BLaER1 (cell line): ENCODE data around the gene TFF1.

ENCODE experiments used
- H3K27ac ChIP-seq: shearing (Covaris generic); formaldehyde crosslinking; 2 replicates; pipeline ENCODE4 v1.8.1; 2022
- H3K27me3 ChIP-seq: shearing (Covaris generic); formaldehyde crosslinking; 2 replicates; pipeline ENCODE4 v1.8.1; 2022
- H3K36me3 ChIP-seq: shearing (Covaris generic); formaldehyde crosslinking; 2 replicates; pipeline ENCODE4 v1.8.1; 2022
- H3K4me1 ChIP-seq: shearing (Covaris generic); formaldehyde crosslinking; 2 replicates; pipeline ENCODE4 v1.8.1; 2022
- H3K4me2 ChIP-seq: shearing (Covaris generic); formaldehyde crosslinking; 2 replicates; pipeline ENCODE4 v1.8.1; 2022
- H3K4me3 ChIP-seq: shearing (Covaris generic); formaldehyde crosslinking; 2 replicates; pipeline ENCODE4 v1.8.1; 2022
- H3K9ac ChIP-seq: shearing (Covaris generic); formaldehyde crosslinking; 2 replicates; pipeline ENCODE4 v1.8.1; 2022
- H3K9me3 ChIP-seq: shearing (Covaris generic); formaldehyde crosslinking; 2 replicates; pipeline ENCODE4 v1.8.1; 2022
- H4K20me1 ChIP-seq: shearing (Covaris generic); formaldehyde crosslinking; 2 replicates; pipeline ENCODE4 v1.8.1; 2022
- Cebpa-rat ChIP-seq: shearing (Covaris generic); IDR thresholded peaks from 2 replicates; pipeline ENCODE4 v1.8.1; 2022

The TFF1 gene

GRCh38 chr21:42340187-42341050 is 25.9 kb downstream of the TFF1 start:
- no peaks in the 10 kb centered on the region for H3K9me3 ChIP-seq
- no peak overlapping the region for H3K9ac ChIP-seq
- peaks cover 6% of the 10 kb centered on the region for H3K4me1 ChIP-seq
- H3K36me3 ChIP-seq, result no peaks in the 10 kb centered on the region
- H3K27me3 ChIP-seq, result no peaks in the 10 kb centered on the region
- TF ChIP-seq Cebpa-rat, result no peak
- no peak overlapping the region for H3K27ac ChIP-seq
- H3K4me2 ChIP-seq, result no peak overlapping the region
- no peak overlapping the region for H3K4me3 ChIP-seq
- no peaks in the 10 kb centered on the region for H4K20me1 ChIP-seq

- TF ChIP-seq Cebpa-rat, result no peak
- Histone ChIP-seq H3K9me3 (no peaks in the 10 kb centered on the region), H3K27ac (no peak overlapping the region)
These were observed 27.3 kb downstream of the TFF1 start for GRCh38 chr21:42338729-42339715.

GRCh38 chr21:42337830-42338728 is 28.3 kb downstream of the TFF1 start:
- TF ChIP-seq Cebpa-rat, result no peak
- no peak overlapping the region for H3K9ac ChIP-seq
- no peak overlapping the region for H3K27ac ChIP-seq
- H3K4me3 ChIP-seq, result no peak overlapping the region
- H3K27me3 ChIP-seq, result no peaks in the 10 kb centered on the region
- peaks cover 6% of the 10 kb centered on the region for H3K4me1 ChIP-seq
- H3K9me3 ChIP-seq, result no peaks in the 10 kb centered on the region
- no peaks in the 10 kb centered on the region for H3K36me3 ChIP-seq
- H4K20me1 ChIP-seq, result no peaks in the 10 kb centered on the region
- H3K4me2 ChIP-seq, result no peak overlapping the region

More at GRCh38 chr21:42338729-42339715, 27.3 kb downstream of the TFF1 start:
- Histone ChIP-seq H3K27me3 (no peaks in the 10 kb centered on the region), H3K36me3 (no peaks in the 10 kb centered on the region), H4K20me1 (no peaks in the 10 kb centered on the region), H3K4me2 (no peak overlapping the region), H3K4me1 (peaks cover 6% of the 10 kb centered on the region), H3K9ac (no peak overlapping the region), H3K4me3 (no peak overlapping the region)

- no peak overlapping the region for H3K27ac ChIP-seq
- no peak overlapping the region for H3K4me2 ChIP-seq
- no peaks in the 10 kb centered on the region for H4K20me1 ChIP-seq
- H3K4me3 ChIP-seq, result no peak overlapping the region
- no peak for TF ChIP-seq Cebpa-rat
- H3K4me1 ChIP-seq, result peaks cover 6% of the 10 kb centered on the region
- H3K9me3 ChIP-seq, result 0 out of 2 replicates have a peak, but pooled peaks cover 4% of the 10 kb centered on the region
- no peak overlapping the region for H3K9ac ChIP-seq
- H3K27me3 ChIP-seq, result no peaks in the 10 kb centered on the region
- H3K36me3 ChIP-seq, result no peaks in the 10 kb centered on the region
These were observed 29.1 kb downstream of the TFF1 start for GRCh38 chr21:42337276-42337675.

- peaks cover 6% of the 10 kb centered on the region for H3K4me1 ChIP-seq
- no peaks in the 10 kb centered on the region for H3K27me3 ChIP-seq
- no peaks in the 10 kb centered on the region for H4K20me1 ChIP-seq
- no peak overlapping the region for H3K9ac ChIP-seq
- no peaks in the 10 kb centered on the region for H3K36me3 ChIP-seq
- H3K4me2 ChIP-seq, result no peak overlapping the region
- no peak overlapping the region for H3K27ac ChIP-seq
- peaks cover 13% of the 10 kb centered on the region for H3K9me3 ChIP-seq
- TF ChIP-seq Cebpa-rat, result no peak
- no peak overlapping the region for H3K4me3 ChIP-seq
These were observed 30.3 kb downstream of the TFF1 start for GRCh38 chr21:42336054-42336453.

GRCh38 chr21:42332557-42333317 is 33.6 kb downstream of the TFF1 start:
- H3K27me3 ChIP-seq, result no peaks in the 10 kb centered on the region
- no peak overlapping the region for H3K4me2 ChIP-seq
- peaks cover 13% of the 10 kb centered on the region for H3K9me3 ChIP-seq
- H3K9ac ChIP-seq, result no peak overlapping the region
- no peak for TF ChIP-seq Cebpa-rat
- 0 out of 2 replicates have a peak, but pooled peaks cover under 1% of the 10 kb centered on the region for H3K4me1 ChIP-seq
- H3K36me3 ChIP-seq, result no peaks in the 10 kb centered on the region
- H3K4me3 ChIP-seq, result no peak overlapping the region
- no peak overlapping the region for H3K27ac ChIP-seq
- H4K20me1 ChIP-seq, result no peaks in the 10 kb centered on the region

- peaks cover 13% of the 10 kb centered on the region for H3K9me3 ChIP-seq
- H3K9ac ChIP-seq, result no peak overlapping the region
- H3K4me2 ChIP-seq, result no peak overlapping the region
- no peaks in the 10 kb centered on the region for H3K4me1 ChIP-seq
- H3K4me3 ChIP-seq, result no peak overlapping the region
- H3K27me3 ChIP-seq, result no peaks in the 10 kb centered on the region
- no peaks in the 10 kb centered on the region for H4K20me1 ChIP-seq
- no peaks in the 10 kb centered on the region for H3K36me3 ChIP-seq
- TF ChIP-seq Cebpa-rat, result no peak
- H3K27ac ChIP-seq, result no peak overlapping the region
These were observed 34.7 kb downstream of the TFF1 start for GRCh38 chr21:42331660-42332059.

- no peak overlapping the region for H3K4me3 ChIP-seq
- no peak for TF ChIP-seq Cebpa-rat
- H3K36me3 ChIP-seq, result no peaks in the 10 kb centered on the region
- H3K27me3 ChIP-seq, result no peaks in the 10 kb centered on the region
- H3K4me1 ChIP-seq, result no peaks in the 10 kb centered on the region
- H3K4me2 ChIP-seq, result no peak overlapping the region
- no peak overlapping the region for H3K9ac ChIP-seq
- no peaks in the 10 kb centered on the region for H4K20me1 ChIP-seq
- no peak overlapping the region for H3K27ac ChIP-seq
- peaks cover 13% of the 10 kb centered on the region for H3K9me3 ChIP-seq
These were observed 35.7 kb downstream of the TFF1 start for GRCh38 chr21:42330380-42331371.
